Adrenal gland (tissue), 12 donors: Measurements from ENCODE around the gene RNU6-9. TPM values are rescaled to one million over a fixed set of nuclear protein-coding genes. Genes with fewer than 3 reads are reported as not detected.
"Not testable (repeated sequence)": the region's sequence is repeated elsewhere in the genome, so short reads cannot be mapped to it uniquely, and the experiment has no call there.

ENCODE experiments used
- DNase-seq, 7 donors: peaks; one replicate each; pipeline ENCODE4 v3.0.0-alpha.2; 2019 to 2020
- H3K27ac ChIP-seq, 5 donors: fragments of 200-600 bp; sonication (generic) in 4 of 5; 1 replicate in 3 of 5; 2 replicates in 2 of 5; pipeline versions ENCODE4 v1.5.1 to v1.8.0; 2016 to 2020; ENCODE audit warnings: mild to moderate bottlenecking in 1 of 5
- H3K27me3 ChIP-seq: fragments of 200-600 bp; 2 replicates; pipeline ENCODE4 v1.8.0; 2021
- H3K36me3 ChIP-seq, 2 donors: fragments of 200-600 bp; replicated peaks in 1 of 2; 1 replicate in 1 of 2; 2 replicates in 1 of 2; pipeline versions ENCODE4 v1.5.1 to v1.8.0; 2018 to 2022
- H3K4me1 ChIP-seq, 2 donors: fragments of 200-600 bp; replicated peaks in 1 of 2; 1 replicate in 1 of 2; 2 replicates in 1 of 2; pipeline versions ENCODE4 v1.5.1 to v1.8.0; 2018 to 2021
- H3K4me3 ChIP-seq, 4 donors: fragments of 200-600 bp; sonication (generic) in 3 of 4; one replicate each; pipeline ENCODE4 v1.5.1; 2016 to 2018
- H3K9me3 ChIP-seq, 3 donors: fragments of 200-600 bp; sonication (generic) in 1 of 3; replicated peaks in 1 of 3; 1 replicate in 2 of 3; 2 replicates in 1 of 3; pipeline versions ENCODE4 v1.5.1 to v1.8.0; 2016 to 2021
- CTCF ChIP-seq, 6 experiments: fragments of 450-650 bp in 4 of 6; fragments of 200-600 bp in 2 of 6; sonication (generic) in 1 of 6; IDR thresholded peaks; 1 replicate in 5 of 6; 2 replicates in 1 of 6; pipeline versions ENCODE4 v1.5.1 to v1.8.0; 2016 to 2021; ENCODE audit warnings: antibody characterized with exemption in 6 of 6, mild to moderate bottlenecking in 2 of 6, moderate library complexity in 1 of 6
- POLR2A ChIP-seq, 2 donors: fragments of 450-650 bp; IDR thresholded peaks; one replicate each; pipeline ENCODE4 v1.6.1; 2017; ENCODE audit warnings: antibody characterized with exemption in 2 of 2, mild to moderate bottlenecking in 2 of 2, moderate library complexity in 1 of 2
- WGBS, 4 donors: extraction: QIAGEN DNeasy Blood & Tissue Kit in 2 of 4; methylation state at CpG; one replicate each; pipeline versions ENCODE4 v1.1.5 to v1.1.7; 2013 to 2017; 5-methylcytosine and 5-hydroxymethylcytosine counted together
- intact Hi-C, 2 donors: fragments of 100-400 bp; cut with DNase I; formaldehyde crosslinking; loops; one replicate each; pipeline versions ENCODE4 v1.14.1 to v1.15.0; 2022 to 2023
- polyA plus RNA-seq, 3 donors: library from polyadenylated mRNA; stranded (reverse); fragments of 200-250 nt in 2 of 3; fragments of 350-450 nt in 1 of 3; fragmentation: Illumina TruSeq in 1 of 3; extraction: RNeasy Lipid Tissue Mini Kit (QIAGEN cat#74804) in 1 of 3; gene quantifications; one replicate each; pipeline ENCODE4 v1.2.3, GENCODE V29; 2013 to 2014
- total RNA-seq, 9 donors: library from RNA; depleted of rRNA in 4 of 9; stranded (reverse); fragments of >200 nt in 4 of 9; fragments of 120-200 nt in 1 of 9; fragmentation: NEBNext Ultra II Directional in 1 of 9; extraction: Animal tissue kit (Norgen Biotek cat#: 25700) in 1 of 9; gene quantifications; one replicate each; pipeline versions ENCODE4 v1.1.0 to v1.2.4, GENCODE V29; 2013 to 2023
- donor health status: healthy with polysubstance abuse.
- donor health status: Bipolar disorder and iron deficiency.
- donor health status: DM: yes; HTN: yes; CAD: no.
- donor health status: DM: no; HTN: no; CAD: no.
- donor health status: DM: no; HTN: no; CAD: no.
- donor health status: DM: yes; HTN: yes; CAD: no.

The RNU6-9 gene
- total and polyA plus RNA-seq, 12 donors: not detected

DNA sequence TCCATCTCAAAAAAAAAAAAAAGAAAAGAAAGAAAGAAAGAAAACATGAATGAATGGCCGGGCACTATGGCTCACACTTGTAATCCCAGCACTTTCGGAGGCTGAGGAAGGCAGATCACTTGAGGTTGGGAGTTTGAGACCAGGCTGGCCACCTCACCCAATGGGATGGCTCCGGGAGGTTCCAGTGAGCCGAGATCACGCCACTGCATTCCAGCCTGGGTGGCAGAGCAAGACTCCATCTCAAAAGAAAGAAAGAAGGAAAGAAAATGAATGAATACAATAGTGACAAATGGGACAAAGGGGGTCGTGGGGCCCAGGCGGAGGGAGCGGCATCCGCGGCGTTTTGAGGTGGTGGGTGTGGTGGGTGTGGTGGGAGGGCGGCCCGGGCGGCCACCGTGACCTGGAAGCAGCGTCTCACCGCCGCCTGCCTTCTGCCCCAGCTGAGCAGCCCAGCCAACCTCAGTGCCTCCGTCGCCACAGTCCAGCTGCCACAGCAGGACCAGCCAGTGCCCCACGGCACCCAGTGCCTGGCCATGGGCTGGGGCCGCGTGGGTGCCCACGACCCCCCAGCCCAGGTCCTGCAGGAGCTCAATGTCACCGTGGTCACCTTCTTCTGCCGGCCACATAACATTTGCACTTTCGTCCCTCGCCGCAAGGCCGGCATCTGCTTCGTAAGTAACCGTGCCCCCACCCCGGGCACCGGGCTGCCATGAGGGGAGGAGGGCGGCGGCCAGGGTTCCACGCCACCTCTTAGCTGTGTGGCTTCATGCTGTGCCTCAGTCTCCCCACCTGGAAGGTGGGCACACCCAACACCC, 47.4 kb upstream of the RNU6-9 start:
- Histone ChIP-seq H3K4me3 (no peak overlapping the region), H3K9me3 (no peaks in the 10 kb centered on the region), H3K4me1 (peaks cover 9 to 19% of the 10 kb centered on the region in 2 donors), H3K27ac (no peak overlapping the region), H3K27me3 (peaks cover 16% of the 10 kb centered on the region), H3K36me3 (no peaks in the 10 kb centered on the region)
- DNase-seq: no peak
- TF ChIP-seq POLR2A (IDR thresholded peaks at IDR 0.05) (no peak), CTCF (IDR thresholded peaks at IDR 0.05) (no peak)
- intact Hi-C loops: no loop called here
- WGBS, 4 donors: 53 to 72% (median 67%) methylated on average over 15 to 37 of the region's 37 CpGs

DNA sequence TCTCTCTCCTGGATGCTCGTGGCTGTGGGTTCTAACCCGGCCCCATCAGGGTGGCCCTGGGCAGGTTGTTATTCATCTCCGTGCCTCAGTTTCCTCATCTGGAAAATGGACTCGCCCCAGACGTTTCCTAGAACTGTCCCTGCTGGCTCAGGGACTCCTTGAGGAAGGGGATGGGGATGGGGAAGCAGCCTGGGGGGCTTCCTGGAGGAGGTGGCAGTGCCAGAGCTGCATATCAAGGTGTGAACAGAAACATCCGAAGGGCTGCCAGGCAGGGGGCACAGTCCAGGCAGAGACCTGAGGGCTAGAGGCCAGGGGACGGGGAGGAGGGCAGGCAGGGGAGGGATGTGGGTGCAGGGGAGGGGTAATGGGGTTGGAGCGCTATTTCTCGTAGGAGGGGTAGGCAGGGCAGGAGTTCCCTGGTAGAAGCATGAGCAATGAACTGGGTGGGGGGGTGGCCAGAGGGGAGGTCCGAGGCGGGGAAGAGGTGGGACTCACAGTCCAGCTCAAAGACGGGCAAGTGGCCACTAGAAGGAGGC, 44.8 kb upstream of the RNU6-9 start:
- WGBS, 4 donors: 36 to 45% (median 43%) methylated on average over 9 to 12 of the region's 12 CpGs

DNA sequence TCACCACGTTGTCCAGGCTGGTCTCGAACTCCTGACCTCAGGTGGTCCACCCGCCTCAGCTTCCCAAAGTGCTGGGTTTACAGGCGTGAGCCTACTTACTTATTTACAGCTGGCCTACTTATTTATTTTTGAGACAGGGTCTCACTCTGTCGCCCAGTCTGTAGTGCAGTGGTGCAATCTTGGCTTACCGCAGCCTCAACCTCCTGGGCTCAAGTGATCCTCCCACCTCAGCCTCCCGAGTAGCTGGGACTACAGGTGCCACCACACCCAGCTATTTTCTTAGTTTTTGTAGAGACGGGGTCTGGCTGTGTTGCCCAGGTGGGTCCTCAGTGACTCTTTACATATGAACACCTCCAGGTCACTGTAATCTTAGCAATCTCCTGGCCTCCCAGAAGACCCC, 44.1 kb upstream of the RNU6-9 start:
- WGBS, 4 donors: 78 to 85% (median 82%) methylated on average over 8 of the region's 8 CpGs
- H3K36me3 ChIP-seq, H3K27ac ChIP-seq, intact Hi-C loops, H3K4me1 ChIP-seq, DNase-seq, H3K9me3 ChIP-seq, H3K4me3 ChIP-seq: not testable (repeated sequence)
- H3K27me3 ChIP-seq: peaks cover 14% of the 10 kb centered on the region

More for the DNA sequence above, 44.8 kb upstream of the RNU6-9 start:
- TF ChIP-seq CTCF (IDR thresholded peaks at IDR 0.05): no peak
- TF ChIP-seq POLR2A (IDR thresholded peaks at IDR 0.05): no peak
- intact Hi-C loops: no loop called here
- Histone ChIP-seq H3K4me1 (peaks cover 6 to 15% of the 10 kb centered on the region in 2 donors), H3K27me3 (peaks cover 19% of the 10 kb centered on the region), H3K9me3 (no peaks in the 10 kb centered on the region), H3K4me3 (no peak overlapping the region), H3K36me3 (no peaks in the 10 kb centered on the region), H3K27ac (no peak overlapping the region)
- DNase-seq: peak in 1 of 7 donors; percentile 28

DNA sequence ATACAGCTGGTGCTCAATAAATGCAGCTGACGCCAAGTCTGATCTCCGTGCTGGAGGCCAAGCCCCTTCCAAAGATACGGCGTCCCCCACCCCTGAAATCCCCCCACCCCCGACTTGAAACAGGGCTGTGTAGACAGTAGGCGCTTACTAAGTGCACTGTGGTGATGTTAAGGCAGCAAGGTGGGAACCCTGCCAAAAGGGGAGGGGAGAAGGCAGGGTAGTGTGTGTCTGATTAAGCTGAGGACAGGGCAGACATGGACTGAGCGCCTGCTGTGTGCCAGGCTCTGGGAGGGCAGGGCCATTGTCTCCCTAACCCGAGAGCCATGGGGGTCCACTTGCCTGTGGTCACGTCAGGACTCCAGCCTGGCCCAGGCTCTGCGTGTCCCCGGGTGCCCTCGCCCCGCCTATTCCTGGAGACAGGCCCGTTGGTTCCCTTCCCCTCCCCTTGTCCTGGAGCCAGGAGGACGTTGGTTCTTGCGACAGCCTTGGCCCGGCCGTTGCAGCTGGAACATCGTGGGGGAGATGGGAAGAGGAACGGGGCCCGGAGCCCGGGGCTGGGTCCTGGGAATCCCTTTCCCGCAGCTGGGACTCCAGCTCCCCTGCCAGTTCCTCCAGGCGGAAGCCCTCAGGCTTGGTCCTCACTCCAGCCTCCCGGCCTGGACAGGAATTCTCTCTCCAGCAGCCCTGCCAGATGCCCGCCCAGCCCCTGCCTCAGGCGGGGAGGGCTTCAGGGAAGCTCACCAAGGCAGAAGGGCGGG, 42.9 kb upstream of the RNU6-9 start:
- no peaks in the 10 kb centered on the region for H3K36me3 ChIP-seq
- peaks cover 0 to 10% of the 10 kb centered on the region in 2 donors for H3K4me1 ChIP-seq

More for the DNA sequence above, 42.9 kb upstream of the RNU6-9 start:
- intact Hi-C loops: loop anchor here in 1 of 2 donors (10.0 kb wide), 1 partner anchor 76 kb away; no protein-coding TSS in a partner anchor
- Histone ChIP-seq H3K27me3 (peaks cover 14% of the 10 kb centered on the region), H3K27ac (peak overlapping the region; percentile 21 to 92 (median 65)), H3K4me3 (peak overlapping the region in 1 of 4 donors; percentile 21), H3K9me3 (no peaks in the 10 kb centered on the region)
- peak; percentile 88 to 98 (median 96) for DNase-seq
- TF ChIP-seq POLR2A (IDR thresholded peaks at IDR 0.05) (peak in 1 of 2 donors; percentile 35), CTCF (IDR thresholded peaks at IDR 0.05) (no peak)
- WGBS, 4 donors: 13 to 52% (median 26%) methylated on average over 8 to 28 of the region's 28 CpGs
